ENCODE measurements around the gene NOX1.
A peak's percentile ranks its signal among the peaks of the same experiment; 100 is the strongest.

Gene NOX1
- long read RNA-seq, donor 1, result 0 reads
- long read RNA-seq, donor 2, result 0 reads
- long read RNA-seq, donor 3, result 0 reads
- long read RNA-seq, donor 4, result 0 reads
- long read RNA-seq, donor 5, result 0 reads
- long read RNA-seq, donor 6, result 0 reads
- long read RNA-seq, donor 7, result 0 reads
- long read RNA-seq, donor 8, result 0 reads

DNA sequence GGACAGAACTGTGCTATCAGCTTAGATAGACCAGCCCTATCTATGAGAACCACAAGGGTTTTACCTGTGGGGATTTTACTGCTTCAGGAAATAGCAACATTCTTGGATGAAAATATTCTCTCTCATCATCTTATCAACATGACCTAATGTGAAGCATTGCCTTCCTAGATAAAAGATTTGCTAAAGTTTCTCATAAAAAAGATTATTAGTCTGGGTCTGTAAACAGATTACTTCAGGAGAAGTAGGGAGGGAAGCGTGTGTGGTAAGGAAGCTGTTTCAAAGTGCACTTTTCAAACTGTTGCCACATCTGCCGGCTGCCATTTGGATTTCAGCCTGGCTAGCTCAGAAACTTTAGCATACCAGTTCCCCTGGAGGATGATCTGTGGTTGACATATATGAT, at the start of gene NOX1:
Gene NOX1 (minus strand): TSS at position 35 of the 400 bp plus-strand sequence. CDS start 220 bp downstream, outside the sequence.
- DNase-seq, result no peak

DNA sequence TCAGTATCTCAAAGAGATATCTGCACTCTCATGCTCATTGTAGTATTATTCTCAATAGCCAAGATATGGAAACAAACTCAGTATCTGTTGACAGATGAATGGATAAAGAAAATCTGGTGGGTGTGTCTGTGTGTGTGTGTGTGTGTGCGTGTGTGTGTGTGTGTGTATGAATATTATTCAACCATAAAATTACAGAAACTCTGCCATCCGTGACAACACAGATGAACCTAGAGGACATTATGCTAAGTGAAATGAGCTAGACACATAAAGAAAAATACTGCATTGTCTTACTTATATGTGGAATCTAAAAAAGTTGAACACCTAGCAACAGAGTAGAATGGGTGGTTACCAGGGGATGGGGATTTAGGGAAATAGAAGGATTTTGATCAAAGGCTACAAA, 41.4 kb upstream of the NOX1 start:
- DNase-seq, result no peak

DNA sequence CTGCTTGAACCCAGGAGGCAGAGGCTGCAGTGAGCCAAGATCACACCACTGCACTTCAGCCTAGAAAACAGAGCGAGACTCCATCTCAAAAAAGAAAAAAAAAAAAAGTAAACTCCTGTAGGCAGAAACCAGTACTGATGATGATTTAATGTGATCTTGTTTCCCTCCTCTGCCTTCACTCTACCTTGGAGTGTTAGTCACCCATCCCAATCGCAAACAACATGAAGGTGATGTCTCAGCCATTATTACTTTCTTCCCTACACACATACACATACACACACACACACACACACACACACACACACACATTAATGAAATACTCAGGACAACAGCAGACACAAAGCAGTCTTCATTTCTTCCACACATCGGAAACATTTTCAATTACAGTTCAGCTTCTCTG, 39.0 kb upstream of the NOX1 start:
- no peak for DNase-seq

DNA sequence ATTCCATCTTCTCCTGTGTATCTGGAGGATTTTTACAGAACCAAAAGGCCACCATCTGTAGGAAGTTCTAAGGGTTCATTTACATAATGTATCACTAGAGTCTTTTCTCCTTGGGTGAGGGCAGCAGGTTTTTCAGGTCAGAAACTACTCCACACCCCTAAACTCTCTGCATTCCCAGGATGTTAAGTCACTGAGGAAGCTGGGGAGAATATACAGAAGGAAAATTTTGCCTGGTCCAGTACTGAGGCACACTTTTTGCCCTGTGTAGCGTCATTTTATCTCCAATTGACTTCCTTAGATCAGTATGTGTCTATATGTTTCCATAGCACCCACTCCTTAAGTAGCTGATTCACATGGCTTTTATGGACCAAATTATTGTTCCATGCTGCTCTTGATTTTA, 37.6 kb upstream of the NOX1 start:
- DNase-seq, result no peak

DNA sequence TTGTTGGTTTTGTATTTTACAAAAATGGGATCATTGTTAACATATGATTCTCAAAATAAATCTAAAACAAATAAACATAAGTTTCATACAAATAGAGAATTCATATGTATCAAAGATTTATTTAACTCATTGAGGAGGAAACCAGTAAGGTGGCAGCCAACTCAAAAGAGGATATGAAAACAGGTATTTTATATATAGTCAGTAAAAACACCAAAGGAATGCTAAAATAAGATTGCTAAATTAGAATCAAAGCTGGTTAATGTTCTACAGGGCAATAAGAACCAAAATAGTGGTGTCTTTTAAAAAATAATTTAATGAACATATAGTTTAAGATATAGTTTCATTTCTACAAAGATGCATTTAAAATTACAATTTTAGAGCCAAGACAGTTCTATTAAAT, 31.5 kb upstream of the NOX1 start:
- no peak for DNase-seq

DNA sequence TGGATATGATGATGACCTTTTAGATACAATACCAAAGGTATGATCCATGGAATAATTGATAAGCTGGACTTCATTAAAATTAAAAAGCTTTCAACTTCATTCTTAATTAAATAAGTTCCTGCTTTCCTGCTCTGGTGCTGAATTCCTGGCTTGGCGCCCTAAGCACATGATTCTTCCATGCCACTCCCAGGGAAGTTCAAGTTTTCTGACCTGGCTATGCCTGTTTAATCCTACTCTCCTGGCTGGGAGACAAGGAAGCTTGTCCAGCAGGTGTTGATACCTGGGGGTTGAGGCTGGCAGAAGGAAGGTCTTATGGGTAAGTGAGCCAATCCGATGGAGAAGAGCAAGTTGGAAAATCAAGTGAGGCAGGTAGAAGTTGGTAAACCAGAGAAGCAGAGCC, 30.3 kb upstream of the NOX1 start:
- no peak for DNase-seq

DNA sequence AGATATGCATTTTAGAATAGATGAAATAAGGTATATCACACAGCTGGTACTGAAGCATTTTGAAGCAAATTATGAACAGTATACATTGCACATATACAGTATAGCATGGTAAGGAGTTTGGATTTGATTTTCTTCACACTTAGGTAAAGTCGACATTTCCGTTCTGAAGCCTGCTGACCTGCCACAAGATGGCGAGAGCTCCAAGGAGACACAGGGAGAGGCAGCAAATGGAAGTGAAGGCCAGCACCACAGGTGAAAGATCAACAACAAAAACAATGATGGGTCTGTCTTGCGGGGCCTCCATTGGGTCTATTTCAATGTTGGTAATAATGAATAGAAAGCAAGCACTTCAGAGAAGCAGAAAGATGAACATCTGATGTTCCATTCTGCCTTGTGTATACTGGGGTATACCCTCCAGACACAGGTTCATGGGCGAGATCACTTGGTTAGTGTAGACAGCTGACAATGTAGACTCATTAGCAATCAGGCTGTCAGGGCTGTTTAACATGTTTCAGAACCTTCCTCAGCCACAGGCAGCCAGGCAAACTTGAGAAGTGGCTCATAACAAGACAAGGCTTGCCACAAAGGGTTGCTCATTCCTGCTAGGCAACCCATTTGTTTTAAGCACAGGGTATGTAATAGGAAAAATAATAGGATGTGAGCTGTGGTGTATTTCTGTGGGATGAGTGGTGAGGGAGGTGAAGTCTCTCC, 21.4 kb upstream of the NOX1 start:
- DNase-seq, result no peak

DNA sequence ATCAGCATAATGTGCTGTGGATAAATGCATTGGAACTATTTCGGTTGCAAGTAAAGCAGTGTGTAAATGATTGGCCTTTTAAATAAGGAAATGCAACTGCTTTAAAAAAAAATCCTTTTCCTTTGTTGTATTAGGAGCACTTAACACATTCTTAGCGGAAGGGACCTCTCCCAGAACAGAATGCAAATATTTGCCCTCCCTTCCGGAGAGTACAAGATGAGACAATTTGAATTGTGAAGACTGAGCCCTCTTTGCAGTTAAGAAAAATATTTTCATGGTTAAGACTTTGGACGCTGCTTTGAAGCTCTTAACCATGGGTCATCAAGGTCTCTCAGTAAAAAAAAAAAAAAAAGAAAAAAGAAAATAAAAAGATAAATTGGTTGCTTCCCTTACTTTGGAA, 9.5 kb upstream of the NOX1 start:
- DNase-seq, result no peak

DNA sequence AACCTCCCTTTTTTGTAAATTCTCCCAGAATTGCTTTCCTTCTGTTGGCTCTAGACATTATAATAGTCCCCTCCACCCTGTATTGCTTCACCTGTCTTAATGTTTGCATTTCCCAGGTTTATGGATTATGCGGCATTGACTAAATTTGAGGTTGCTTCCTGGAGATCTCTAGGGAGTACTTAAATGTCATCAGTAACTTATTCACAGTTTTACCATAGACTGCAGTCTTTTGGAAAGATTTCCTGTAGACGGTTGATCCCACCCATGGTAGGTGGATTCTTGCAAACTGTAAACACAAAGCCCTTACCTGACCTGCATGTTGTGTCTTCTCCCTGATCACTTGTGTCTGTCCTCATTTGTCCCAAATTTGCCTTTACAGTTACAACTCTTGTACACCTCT, 6.2 kb upstream of the NOX1 start:
- DNase-seq, result no peak

DNA sequence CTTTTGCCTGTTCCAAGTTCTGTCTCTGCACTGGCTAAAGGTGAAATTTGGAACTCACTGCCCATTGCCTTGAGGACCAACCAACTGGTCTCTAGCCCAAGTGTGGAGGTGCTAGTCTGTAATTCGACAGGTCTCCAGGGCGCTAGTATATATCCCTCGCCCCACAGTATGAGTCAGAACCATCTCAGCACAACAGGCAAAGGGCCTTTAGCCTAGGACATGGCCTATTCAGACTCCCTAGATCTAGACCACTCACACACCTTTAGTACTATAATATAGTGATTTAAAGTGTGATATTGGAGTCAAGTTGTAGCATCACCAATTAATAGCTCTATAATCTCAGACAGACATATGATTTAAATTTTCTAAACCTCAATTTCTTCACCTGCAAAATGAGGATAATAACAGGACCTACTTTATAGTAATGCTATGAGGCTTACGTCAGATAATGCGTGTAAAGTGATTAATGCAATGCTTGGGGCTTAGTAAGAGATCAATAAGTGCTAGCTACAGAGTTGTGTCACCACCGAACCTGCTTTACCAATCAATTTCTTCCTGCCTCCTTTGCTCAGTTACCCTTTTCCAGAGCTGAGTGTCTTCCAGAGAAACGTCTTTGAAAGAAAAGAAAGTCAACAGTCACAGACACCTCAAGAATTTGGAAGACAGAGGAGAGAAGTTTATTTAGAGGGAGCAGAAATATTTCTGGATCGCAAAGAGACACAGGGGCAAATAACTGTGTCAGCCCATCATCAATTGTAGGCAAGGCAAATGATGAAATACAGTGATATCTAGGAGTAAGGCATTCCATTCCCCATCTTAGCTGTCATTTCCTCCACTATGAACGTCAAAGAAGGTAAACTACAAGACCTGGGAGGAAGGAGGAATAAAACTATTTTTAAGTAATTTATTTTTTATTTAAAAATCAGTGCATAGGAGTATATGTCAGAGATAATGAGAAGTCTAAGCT, 2.3 kb downstream of the NOX1 start:
- DNase-seq, result no peak

DNA sequence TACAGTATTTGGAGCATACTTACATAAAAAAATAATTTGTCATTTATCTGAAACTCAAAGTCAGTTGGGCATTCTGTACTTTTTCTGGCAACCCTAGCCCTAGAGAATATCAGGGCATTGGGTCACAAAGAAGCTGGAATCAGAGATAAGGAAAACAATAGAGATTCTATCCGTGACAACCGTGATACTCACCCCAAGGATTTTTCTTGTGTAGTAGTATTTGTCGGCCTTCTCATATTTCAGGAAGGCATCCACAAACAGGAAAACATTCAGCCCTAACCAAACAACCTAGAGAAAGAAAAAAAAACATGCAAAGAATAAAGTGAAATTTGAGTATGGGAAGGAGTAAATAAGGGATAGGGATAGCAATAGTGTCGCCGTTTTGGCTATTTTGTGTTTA, 3.6 kb downstream of the NOX1 start:
- no peak for DNase-seq

DNA sequence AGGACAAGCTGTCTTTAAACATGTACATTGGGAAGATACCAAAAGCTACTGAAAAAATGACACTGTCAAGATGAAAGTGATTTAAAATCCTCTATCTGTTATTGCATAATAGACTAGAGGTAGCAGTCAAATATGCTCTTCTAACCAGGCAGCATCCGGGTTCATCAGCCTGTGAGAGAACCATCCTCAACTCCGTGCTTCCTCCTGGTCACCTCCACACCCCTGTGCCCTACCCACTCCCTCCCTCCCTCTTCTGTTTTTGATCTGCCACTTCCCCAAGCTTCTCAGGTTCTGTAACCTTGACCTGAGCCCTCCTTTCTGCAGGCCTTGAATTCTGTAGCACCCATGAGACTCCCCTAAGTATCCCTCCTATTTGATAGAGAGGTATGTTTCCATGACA, 5.9 kb downstream of the NOX1 start:
- no peak for DNase-seq

DNA sequence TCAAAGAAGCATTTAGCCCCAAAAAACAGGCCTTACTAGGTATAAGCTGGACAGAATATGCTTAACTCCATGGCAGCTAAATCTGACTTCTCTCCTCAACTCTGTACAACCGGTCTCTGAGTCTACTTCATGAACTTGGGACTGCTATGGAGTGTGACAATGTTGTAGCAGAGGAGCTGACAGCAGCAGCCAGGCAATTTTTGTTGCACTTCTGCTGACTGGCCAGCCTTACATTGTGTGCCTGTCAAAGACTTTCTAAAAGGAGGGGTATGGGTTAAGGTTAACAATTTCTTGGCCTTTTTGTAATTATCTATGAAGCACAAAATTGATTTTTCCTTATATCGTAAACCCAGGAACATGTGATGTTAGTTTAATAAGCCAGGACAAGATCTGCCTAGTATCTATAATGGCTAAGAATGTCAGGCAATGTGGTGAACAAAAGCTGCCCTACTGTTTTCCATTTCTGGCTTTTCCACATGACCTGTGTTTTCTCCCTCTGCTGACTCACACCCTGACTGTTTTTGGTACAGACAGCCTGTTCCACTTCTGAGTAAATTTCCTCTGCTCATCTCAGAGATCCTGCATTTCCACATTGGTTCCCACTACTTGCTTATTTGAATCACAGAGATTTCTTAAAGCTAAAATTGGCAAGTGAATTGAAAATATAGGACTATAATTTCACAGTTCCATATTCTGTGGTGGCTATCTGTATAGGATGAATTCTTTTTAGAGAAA, 9.3 kb downstream of the NOX1 start:
- DNase-seq, result no peak

DNA sequence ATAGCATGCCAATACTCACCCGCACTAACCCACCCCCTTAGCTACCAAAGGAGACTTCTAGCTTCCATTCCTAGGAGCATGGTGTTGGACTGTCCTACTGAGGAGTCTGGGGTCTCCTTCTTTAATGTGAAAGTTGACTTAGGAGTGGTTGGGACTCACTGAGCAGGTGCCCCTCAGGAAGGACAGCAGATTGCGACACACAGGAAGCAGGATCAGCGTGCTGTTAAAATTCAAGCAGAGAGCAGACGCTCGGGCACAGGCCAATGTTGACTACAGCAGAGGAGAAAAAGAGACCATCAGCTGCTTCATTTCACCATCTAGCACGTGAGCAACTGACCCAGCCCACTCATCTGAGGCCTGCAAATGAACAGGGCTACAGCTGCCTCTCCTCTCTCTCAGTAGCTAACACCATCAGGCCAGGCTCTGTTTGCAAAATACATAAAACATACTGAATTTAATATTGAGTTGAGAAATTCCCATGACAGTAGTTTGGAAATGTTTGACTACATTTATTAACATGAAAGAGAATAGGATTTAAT, 10.8 kb downstream of the NOX1 start:
- no peak for DNase-seq

DNA sequence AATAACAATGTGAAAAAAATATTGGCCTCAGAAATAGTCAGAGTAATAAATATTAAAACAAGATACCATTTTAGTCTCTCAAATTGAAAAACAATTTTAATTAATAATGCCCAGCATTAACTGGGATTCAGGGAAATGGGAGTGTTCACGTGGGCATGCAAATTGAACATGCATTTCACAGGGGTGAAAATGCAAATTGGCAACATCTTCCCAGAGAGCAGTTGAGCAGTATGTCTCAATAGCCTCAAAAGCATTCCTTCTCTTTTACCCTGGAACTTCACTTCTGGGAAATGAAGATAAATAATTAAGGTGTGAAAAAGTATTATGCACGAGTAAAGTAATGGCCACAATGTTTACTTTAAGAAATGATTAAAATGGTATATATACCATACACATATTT, 21.3 kb downstream of the NOX1 start:
- no peak for DNase-seq

DNA sequence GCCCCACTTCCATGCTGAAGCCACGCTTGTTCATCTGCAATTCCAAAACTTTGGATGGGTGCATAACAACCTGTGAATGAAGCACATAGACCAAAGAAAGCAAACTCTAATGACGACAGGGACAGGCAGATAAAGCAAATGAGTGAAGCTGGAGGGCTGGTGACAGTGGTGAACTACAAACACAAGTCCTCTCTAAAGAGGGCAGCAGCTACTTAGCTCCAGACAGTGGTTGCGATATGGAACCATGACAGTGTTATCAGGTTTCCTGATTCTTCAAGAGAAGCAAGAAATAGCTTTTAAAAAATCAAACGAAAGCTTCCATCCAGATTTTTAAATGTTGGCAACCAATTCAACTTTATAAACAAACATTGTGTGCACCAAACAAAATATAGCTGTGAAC, 23.8 kb downstream of the NOX1 start:
- DNase-seq, result no peak

DNA sequence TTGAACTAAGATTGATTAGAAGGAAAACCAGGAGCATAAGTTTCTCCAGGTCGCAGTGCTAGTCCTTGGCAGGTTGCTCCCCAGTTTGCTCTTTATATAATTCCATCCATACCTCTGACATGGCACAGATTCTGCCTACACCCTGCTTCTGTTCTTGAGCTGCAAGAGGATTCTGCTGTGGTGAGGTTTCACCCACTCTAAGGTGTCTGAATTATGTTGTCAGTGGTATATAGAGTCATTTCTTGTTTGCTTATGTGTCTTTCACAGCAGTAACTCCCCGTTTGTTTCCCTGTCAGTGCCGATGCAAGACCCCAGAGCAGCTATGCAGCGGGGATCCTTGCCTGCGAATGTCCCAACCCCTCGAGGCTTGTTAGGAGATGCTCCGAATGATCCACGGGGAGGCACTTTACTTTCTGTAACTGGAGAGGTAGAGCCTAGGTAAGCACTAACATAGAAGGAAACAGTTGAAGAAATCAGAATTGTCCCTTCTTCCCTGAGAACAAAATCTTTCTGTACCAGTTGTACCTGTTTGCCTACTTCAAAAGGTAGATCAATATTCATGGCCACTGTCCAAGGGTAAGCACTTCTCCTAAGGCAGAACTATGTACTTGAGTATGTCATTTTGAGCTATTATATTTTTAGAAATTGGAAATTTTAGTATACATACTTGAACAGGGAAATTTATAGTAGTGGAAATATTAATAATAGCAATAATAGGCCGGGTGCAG, 42.8 kb downstream of the NOX1 start:
- no peak for DNase-seq

DNA sequence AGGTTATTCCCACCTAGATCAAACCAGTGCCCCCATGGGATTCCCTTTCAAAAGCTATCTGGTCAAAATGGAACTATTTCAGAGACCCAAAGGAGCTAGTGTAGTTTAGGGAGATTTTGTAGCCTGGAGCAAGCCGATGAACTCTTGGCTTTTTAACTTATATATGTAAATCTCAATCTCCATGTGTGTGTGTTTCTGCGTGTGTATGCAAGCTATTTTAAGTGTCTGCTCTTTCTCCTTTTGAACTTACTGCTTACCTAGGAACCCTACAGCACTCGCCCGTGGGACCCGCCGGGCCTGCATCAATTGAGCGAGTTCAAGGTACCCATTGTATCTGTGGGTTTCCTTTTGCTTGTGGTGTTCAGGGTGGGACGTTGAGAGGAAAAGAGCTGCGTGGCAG, 43.6 kb downstream of the NOX1 start:
- DNase-seq, result no peak

DNA sequence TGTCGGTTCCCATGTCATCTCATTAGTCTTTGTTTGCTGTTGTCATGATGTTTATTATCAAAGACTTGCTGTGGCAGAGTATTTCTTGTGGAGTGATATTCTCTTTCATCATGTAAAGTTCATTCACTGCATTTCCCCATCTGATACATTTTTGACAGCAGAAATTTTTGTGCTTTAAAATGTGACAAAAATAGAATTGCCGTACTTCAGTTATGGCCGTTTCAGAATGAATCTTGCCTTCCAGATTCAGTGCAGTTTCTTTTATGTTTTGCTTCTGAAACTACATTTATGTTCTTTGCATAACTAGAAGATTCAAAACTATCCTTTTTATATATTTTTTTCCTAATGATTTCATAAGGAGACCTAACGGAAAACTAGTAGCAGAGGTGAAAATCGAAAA, 44.0 kb downstream of the NOX1 start:
- DNase-seq, result no peak

DNA sequence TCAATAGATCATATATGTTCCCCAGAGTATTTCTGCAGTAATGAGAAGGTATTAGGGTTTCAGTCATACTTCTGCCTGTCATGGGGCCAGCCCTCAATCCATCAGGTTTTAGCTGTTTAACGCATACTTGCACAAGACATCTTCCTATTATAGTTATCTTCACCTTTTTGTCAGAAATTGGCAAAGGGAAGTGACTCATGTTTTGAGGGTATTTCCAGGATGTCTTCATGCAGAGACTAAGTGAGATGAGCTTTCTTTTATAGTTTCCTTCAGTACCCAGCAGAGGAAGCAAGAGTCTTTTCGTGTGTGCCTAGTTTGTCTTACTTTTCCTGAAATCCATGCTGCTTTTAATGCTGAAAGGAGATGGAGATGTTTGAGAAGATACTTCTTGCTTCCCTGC, 44.4 kb downstream of the NOX1 start:
- no peak for DNase-seq

DNA sequence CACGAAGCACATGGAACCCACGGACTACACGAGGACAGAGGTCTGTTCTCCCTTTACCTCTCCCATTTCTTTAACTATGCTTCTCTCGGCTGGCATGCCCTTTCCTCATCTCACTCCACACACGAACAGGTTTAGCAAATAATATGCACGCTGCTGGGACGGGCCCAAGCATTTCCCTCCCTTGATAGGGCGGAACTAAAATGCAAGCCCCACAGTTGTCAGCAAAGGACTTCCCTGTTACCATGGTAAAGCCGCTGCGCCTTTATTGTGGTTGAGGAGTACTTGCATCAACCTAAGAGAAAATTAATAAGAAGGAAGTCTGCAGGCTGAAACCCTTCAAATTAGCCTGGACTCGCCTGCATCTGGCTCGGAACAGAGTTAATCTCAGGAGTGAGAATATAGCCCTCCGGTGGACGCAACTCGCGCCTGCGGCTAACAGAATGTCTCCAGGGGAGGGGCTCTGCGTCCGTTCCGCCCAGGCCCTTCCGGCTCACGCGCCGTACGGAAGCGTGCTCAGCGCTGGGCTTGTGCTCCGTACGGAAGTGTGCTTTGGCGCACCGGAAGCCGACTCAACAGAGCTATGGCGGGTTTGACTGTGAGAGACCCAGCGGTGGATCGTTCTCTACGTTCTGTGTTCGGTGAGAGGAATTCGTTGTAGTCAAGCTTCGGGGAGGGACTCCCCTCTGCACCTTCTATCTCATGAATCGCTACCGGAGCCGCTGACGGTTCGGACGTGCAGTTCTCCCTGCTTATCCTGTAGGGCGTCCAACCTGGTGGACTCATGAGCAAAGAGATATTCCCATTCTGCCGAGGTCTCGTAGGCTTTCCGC, 54.1 kb downstream of the NOX1 start, which contains the start of gene CSTF2:
Gene CSTF2 (plus strand): TSS at position 555 of the 830 bp plus-strand sequence. CDS start 26 bp downstream, at position 581.
- DNase-seq, result peak; percentile 74
